ENCODE measurements around the gene EBF3.
"Not testable (repeated sequence)": the region's sequence is repeated elsewhere in the genome, so short reads cannot be mapped to it uniquely, and the experiment has no call there.

Gene EBF3

DNA sequence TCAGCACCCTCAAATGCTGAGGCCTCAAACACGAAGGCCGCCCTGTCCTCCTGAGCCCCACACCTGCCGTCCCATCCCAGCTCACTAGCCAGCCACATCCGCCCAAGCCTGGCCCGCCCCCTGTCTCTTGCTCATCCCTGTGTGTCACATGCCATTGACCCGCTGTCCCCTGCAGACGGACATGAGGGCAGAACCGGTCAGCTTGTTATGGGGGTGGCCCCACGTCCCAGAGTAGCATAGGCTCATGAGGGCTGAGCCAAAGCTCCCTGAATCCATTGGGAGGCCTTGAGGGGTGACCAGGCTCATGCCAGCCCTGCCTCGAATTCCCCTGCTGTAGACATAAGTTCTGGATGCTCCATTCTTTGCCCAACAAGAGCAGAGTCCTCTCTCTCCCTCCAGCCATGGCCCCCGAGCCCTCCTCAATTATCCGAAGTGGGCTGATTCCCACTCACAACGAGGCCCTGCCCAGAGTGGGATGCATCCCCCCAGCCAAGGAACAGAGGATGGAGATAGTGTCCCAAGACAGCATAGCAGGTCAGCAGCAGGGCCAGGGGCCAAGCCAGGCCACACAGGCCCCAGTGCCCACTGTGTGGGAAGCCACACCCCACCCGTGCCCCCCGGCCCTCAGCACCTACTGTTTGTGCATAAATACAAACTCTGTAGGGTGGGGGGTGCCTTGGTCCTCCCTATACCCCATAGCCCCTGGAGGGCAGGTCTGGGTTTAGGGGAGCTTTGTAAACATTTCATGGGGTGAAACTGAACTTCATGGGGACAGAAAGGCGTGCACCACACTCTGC lies 42.1 kb downstream of the EBF3 start:
- no peaks in the 10 kb centered on the region for H3K9me3 Mint-ChIP-seq (ENCODE audit: low read depth)
- H3K27ac Mint-ChIP-seq = no peak overlapping the region
- H3K27me3 Mint-ChIP-seq = no peaks in the 10 kb centered on the region
- H3K36me3 Mint-ChIP-seq = no peaks in the 10 kb centered on the region
- no peak overlapping the region for H3K4me3 Mint-ChIP-seq
- H3K4me1 Mint-ChIP-seq (ENCODE audit: low read depth) = no peaks in the 10 kb centered on the region

DNA sequence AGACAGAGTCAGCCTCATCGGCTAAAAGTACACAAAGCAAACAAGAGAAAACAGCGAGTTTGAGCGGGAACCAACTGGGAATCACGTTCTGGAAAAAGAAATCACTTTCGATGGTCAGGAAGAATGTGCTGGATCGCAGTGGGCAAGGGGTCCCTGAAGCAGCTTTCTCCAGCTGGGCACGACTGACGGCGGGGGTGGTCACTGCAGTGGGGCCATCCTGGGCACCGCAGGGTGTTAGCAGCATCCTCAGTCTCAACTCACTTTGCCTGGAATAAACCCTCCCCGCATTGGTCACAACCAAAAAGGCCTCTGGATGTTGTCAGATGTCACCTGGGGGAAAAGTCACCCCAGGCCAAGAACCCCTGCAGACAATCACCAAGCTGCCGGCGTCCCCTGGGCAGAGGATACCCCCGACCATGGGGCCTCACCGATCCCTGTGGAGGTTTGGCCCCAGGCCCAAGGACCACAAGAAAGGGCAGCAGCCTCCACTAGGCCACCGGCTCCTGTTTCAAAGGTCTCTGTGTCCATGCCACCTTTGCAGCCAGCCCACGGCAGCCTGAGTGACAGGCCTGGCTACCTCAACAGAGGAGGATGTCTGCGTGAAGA lies 42.9 kb downstream of the EBF3 start:
- Mint-ChIP-seq H3K27ac (no peak overlapping the region), H3K4me3 (no peak overlapping the region), H3K9me3 (ENCODE audit: low read depth) (no peaks in the 10 kb centered on the region)

DNA sequence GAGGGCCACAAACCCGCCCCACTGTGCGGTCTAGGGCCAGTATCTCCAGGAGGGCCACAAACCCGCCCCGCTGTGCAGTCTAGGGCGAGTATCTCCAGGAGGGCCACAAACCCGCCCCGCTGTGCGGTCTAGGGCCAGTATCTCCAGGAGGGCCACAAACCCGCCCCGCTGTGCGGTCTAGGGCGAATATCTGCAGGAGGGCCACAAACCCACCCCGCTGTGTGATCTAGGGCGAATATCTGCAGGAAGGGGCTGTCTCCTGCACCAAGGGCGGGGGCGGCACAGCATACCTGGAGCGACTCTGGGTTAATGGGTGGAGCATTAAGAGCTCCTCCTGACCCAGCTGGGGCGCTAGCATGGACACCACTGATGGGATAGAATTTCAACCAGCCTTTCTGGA lies 43.9 kb downstream of the EBF3 start:
- H3K36me3 Mint-ChIP-seq; H3K27me3 Mint-ChIP-seq; H3K27ac Mint-ChIP-seq; H3K9me3 Mint-ChIP-seq (ENCODE audit: low read depth); H3K4me3 Mint-ChIP-seq; H3K4me1 Mint-ChIP-seq (ENCODE audit: low read depth): not testable (repeated sequence)

More for the DNA sequence above, 42.9 kb downstream of the EBF3 start:
- H3K36me3 Mint-ChIP-seq = no peaks in the 10 kb centered on the region
- H3K27me3 Mint-ChIP-seq = no peaks in the 10 kb centered on the region
- H3K4me1 Mint-ChIP-seq (ENCODE audit: low read depth) = no peaks in the 10 kb centered on the region

DNA sequence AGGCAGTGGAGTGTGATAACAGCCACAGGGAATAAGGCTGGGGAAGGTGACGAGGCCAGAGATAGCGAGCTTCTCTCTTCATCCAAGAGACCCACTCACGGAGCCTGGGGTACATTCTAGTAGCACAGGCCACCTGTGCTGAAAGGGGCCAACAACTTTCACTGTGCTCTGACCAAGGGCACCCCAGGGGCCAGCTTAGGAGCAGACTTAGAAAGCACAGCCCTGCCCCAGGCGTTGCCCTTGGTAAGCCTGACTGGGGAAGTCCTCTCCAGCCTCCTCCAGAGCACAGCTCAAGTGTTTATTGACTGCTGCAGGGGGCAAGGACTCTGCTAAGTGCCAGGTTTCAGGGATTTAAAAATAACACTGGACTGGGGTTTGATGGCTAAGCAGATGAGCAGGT lies 44.7 kb downstream of the EBF3 start:
- H3K27me3 Mint-ChIP-seq = no peaks in the 10 kb centered on the region
- no peak overlapping the region for H3K4me3 Mint-ChIP-seq
- H3K27ac Mint-ChIP-seq = no peak overlapping the region
- no peaks in the 10 kb centered on the region for H3K9me3 Mint-ChIP-seq (ENCODE audit: low read depth)
- H3K36me3 Mint-ChIP-seq = no peaks in the 10 kb centered on the region
- no peaks in the 10 kb centered on the region for H3K4me1 Mint-ChIP-seq (ENCODE audit: low read depth)

DNA sequence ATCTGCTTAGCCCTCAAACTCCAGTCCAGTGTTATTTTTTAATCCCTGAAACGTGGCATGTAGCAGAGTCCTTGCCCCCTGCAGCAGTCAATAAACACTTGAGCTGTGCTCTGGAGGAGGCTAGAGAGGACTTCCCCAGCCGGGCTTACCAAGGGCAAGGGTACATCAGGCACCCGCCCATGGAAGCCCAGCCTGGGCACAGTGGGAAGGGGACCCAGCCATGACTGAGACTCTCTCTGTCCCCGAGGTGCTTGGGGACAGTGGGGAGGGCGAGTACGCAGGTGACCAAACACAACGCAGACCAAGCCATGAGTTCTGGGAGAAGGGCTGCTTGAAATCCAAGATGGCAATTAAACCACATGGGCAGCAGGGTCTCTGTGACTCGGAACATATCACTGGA lies 45.2 kb downstream of the EBF3 start:
- H3K36me3 Mint-ChIP-seq = no peaks in the 10 kb centered on the region
- H3K4me3 Mint-ChIP-seq = no peak overlapping the region
- no peaks in the 10 kb centered on the region for H3K4me1 Mint-ChIP-seq (ENCODE audit: low read depth)
- no peak overlapping the region for H3K27ac Mint-ChIP-seq
- no peaks in the 10 kb centered on the region for H3K9me3 Mint-ChIP-seq (ENCODE audit: low read depth)
- H3K27me3 Mint-ChIP-seq = no peaks in the 10 kb centered on the region

DNA sequence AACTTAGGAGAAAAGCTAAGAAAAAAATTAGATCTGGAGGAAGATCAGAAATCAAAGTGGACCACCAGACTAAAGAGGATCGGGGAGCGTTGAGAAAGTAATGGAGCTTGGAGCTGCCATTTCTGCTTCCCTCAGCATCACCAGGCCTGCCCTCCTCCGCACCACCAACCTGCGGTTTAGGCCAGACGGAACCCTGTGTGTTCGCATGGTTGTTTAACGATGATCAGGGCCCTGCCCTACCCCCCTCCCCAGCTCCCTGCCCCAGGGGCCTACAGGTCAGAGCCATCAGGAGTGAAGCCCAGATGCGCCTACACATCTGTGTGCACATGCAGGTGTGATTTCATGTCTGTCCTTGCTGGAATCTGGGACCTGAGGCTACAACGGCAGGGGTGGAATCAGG lies 45.7 kb downstream of the EBF3 start:
- Mint-ChIP-seq H3K4me1 (ENCODE audit: low read depth) (no peaks in the 10 kb centered on the region), H3K27me3 (no peaks in the 10 kb centered on the region), H3K27ac (no peak overlapping the region), H3K36me3 (no peaks in the 10 kb centered on the region), H3K4me3 (no peak overlapping the region), H3K9me3 (ENCODE audit: low read depth) (no peaks in the 10 kb centered on the region)

DNA sequence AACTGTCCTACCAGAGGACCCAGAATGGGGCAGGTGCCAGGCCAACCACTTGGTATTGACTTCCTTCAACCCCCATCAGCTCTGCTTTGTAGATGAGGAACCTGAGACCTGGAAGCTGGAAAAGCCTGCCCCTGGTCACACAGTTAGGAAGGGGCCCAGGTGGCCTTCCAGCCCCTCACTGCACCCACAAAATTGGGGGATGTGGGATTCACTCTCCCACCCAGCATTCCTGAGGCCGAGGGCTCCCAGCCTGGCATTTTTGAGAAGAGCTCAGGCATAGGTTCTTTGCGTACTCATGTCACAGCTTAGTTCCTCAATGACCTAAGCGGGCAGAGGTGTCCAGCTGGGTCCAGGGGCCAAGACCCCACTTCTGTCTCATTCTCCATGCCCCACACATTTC lies 46.1 kb downstream of the EBF3 start:
- H3K9me3 Mint-ChIP-seq (ENCODE audit: low read depth) = no peaks in the 10 kb centered on the region
- no peak overlapping the region for H3K4me3 Mint-ChIP-seq
- H3K27ac Mint-ChIP-seq = no peak overlapping the region
- no peaks in the 10 kb centered on the region for H3K36me3 Mint-ChIP-seq
- H3K27me3 Mint-ChIP-seq = no peaks in the 10 kb centered on the region
- H3K4me1 Mint-ChIP-seq (ENCODE audit: low read depth) = no peaks in the 10 kb centered on the region

DNA sequence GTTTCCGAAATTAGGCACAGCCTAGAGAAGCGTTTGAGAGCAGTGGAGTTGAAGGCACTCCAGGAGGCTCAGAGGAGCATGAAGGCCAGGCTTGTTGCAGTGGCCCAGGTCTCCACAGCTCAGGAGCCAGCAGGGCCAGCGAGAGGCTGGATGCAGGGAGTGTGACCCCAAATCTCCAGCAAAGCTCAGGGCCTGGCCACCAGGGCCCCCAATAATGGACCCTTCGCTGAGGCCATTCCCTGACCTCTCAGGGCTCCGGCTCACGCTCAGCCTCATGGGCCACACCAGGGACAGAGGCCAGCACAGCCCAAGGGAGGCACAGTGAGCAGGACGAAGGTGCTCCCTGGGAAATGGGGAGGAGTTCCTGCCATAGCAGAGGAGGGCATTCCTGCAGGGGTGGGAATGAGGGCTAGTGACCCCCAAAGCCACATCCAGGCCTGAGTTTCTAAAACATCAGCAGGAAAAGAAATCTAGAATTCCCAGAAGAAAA lies 47.5 kb downstream of the EBF3 start:
- Mint-ChIP-seq H3K27ac (no peak overlapping the region), H3K27me3 (no peaks in the 10 kb centered on the region), H3K36me3 (no peaks in the 10 kb centered on the region), H3K4me3 (no peak overlapping the region), H3K4me1 (ENCODE audit: low read depth) (no peaks in the 10 kb centered on the region), H3K9me3 (ENCODE audit: low read depth) (no peaks in the 10 kb centered on the region)

DNA sequence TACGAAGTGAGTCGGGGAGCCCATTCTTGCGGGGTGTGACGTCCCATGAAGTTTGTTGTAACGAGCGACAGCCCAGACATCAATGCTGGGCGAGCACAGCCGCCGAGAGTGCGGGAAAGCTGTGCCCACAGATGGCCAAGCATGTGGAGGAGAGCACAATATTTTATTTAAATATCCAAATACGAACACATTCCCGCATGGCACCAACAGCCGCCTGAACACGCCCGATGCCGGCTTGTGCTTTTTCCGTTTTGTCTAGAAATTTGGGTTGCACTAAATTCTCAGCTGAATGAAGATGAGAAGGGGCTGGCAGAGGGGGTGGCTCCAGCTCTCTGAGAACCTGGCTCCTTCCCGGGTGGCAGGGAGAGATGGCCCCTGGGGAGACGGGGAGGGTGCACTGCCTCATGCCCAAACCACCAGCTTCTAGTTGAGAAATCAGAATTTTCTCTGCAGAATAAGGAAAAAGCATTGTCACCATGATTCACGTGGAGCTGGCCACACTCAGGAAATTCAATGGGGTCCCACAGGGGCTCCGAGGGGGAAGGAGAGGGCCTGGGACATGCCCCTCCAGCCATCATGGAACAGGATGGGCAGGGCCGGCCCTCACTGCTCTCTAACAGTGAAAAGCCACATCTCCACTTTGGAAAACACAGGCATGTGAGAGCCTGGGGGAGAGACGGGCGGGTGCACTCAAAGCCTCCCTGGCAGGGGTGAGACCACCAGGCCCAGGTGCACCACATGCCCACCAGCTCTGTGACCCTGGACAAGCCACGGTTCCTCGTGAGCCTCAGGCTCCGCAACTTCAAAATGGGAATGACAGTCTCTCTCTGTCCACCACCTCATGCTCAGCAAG lies 48.3 kb downstream of the EBF3 start:
- Mint-ChIP-seq H3K27ac (no peak overlapping the region), H3K27me3 (no peaks in the 10 kb centered on the region), H3K36me3 (no peaks in the 10 kb centered on the region), H3K4me3 (no peak overlapping the region), H3K4me1 (ENCODE audit: low read depth) (no peaks in the 10 kb centered on the region), H3K9me3 (ENCODE audit: low read depth) (no peaks in the 10 kb centered on the region)

DNA sequence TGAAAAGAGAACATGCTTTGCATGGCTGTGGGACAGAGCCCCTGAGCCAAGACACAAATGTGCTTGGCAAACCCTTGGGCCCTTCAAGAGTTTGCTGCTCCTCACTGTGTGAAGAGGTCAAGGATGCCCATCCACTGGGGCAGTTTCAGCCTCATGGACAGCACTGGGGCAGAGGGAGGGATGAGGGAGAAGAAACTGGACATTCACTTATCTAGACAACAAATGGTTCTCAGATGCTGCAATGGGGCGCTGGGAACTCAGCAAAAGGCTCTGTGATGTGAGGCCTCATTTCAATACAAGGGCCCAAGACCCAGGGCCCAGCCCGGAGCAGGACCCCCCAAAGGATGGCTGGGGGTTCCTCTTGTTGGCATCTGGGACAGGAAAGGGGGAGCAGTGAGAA lies 49.1 kb downstream of the EBF3 start:
- Mint-ChIP-seq H3K4me3 (no peak overlapping the region), H3K4me1 (ENCODE audit: low read depth) (no peaks in the 10 kb centered on the region), H3K27ac (no peak overlapping the region), H3K9me3 (ENCODE audit: low read depth) (no peaks in the 10 kb centered on the region), H3K27me3 (no peaks in the 10 kb centered on the region), H3K36me3 (no peaks in the 10 kb centered on the region)

DNA sequence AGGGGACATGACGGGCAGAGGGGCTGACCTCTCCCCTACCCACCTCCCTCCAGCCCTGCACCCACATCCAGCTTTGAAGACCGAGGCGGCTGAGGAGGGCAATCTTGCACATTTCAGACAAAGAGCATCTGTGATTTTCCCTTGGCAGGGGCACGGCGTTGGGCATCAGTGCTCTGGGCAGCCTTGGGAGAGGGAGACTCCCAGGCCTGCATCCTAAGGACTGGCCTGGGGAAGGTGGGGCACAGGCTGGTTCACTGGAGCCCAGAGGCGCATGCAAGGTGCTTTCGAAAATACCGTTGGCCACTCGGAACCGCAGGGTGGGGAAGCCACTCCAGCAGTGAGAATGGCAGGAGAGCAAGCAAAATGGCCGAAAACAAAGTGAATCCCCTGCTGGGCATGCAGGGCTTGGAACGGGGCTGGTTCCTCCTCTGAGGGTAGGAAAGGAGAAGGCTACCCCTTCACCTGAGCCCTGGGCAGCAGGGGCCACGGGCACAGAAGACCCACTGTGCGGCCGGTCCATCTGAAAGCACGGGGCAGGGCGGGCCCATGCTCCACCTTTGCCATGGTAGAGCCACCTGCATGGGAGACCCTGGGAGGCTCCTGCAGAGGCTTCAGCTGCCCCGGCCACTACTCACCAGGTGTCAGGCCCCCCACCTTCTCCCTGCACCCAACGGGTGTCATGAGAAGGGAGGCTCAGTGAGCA lies 49.8 kb downstream of the EBF3 start:
- Mint-ChIP-seq H3K36me3 (no peaks in the 10 kb centered on the region), H3K4me1 (ENCODE audit: low read depth) (no peaks in the 10 kb centered on the region), H3K4me3 (no peak overlapping the region), H3K27ac (no peak overlapping the region), H3K9me3 (ENCODE audit: low read depth) (no peaks in the 10 kb centered on the region), H3K27me3 (no peaks in the 10 kb centered on the region)

DNA sequence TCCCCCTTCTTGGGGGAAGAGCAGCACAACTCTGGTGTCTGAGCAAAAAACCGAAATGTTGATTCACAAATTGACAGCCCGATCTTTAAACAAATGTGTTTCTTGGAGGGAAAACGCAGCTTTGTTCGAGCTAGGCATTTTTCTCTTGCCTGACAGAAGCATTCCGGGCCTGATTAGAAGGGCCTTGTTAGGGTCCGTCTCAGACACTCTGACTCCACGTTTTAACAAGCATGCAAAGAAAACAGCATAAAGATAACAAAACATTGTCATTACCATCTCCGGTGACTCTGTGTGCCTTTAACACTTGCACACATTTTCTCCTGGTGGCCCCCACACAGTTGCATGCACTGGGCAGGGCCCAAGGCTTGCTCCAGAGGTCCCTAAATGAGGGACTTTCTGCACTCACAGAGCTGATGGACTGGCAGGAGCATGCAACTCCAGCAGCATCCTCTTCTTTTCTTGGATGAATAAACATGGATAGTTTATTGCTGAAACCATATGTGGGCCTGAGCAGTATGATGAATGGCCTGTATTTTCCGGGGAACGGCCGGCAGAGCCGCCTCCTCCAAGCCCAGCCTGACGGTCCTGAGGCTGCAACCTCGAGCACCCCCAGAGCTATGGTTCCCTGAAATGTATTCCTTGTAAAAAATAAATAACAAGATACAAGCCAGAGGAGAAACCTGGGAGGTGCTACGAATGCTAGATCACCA lies 50.9 kb downstream of the EBF3 start:
- H3K36me3 Mint-ChIP-seq = no peaks in the 10 kb centered on the region

DNA sequence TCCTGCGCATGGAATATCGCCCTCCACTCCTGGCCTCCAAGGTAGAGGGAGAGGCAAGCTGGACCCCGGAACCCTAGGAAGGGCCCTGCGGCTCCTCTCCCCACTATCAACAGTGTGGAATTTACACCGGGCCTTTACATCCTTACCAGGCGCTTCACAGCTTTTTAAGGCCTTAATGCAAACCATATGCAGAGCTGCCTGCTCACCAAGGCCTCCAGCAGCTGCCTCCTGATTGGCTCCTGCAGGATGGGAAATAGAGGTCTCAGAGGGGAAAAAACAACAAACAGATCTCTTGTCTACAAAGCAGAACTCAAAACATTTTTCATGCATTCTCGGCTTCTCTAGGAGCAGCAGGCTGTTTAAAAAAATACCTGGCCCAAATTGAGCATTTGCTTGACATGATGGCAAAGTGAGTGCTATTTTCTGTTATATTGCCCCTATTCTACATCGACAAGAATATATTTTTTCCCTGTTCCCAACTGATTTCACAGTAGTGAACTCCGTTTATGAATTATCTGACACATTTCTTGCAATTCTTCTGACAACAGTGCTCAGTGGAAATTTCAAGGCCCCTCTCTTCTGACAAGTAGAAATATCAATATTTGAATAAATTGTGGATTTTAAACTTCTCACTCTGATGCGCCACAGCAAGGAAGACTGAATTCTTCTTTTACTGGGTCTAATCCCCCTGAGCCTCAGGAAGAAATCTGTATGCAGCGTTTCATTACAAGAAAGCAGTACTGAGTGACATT lies 51.7 kb downstream of the EBF3 start:
- Mint-ChIP-seq H3K4me3 (no peak overlapping the region), H3K36me3 (no peaks in the 10 kb centered on the region)

More for the DNA sequence above, 50.9 kb downstream of the EBF3 start:
- Mint-ChIP-seq H3K4me1 (ENCODE audit: low read depth) (no peaks in the 10 kb centered on the region), H3K4me3 (no peak overlapping the region), H3K27ac (no peak overlapping the region), H3K27me3 (no peaks in the 10 kb centered on the region), H3K9me3 (ENCODE audit: low read depth) (no peaks in the 10 kb centered on the region)

More for the DNA sequence above, 51.7 kb downstream of the EBF3 start:
- H3K4me1 Mint-ChIP-seq (ENCODE audit: low read depth) = no peaks in the 10 kb centered on the region
- no peaks in the 10 kb centered on the region for H3K9me3 Mint-ChIP-seq (ENCODE audit: low read depth)
- H3K27me3 Mint-ChIP-seq = no peaks in the 10 kb centered on the region
- H3K27ac Mint-ChIP-seq = no peak overlapping the region
